ENCODE measurements around the gene MARCHF7. TPM values are rescaled to one million over a fixed set of nuclear protein-coding genes. Genes with fewer than 3 reads are reported as not detected.
"Not testable (repeated sequence)": the region's sequence is repeated elsewhere in the genome, so short reads cannot be mapped to it uniquely, and the experiment has no call there.

Gene MARCHF7
- total RNA-seq, 2 donors from 2014 or later = 60.1 to 81.2 TPM

DNA sequence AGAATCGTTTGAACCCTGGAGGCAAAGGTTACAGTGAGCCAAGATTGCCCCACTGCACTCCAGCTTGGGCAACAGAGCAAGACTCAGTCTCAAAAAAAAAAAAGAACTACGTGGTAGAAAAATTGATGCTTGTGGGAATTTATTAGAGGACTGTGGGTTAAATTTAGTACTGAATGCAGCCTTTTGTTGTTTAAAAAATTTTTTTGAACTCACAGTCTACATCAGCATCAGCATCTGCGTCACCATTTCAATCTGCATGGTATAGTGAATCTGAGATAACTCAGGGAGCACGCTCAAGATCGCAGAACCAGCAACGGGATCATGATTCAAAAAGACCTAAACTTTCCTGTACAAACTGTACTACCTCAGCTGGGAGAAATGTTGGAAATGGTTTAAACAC is 30.5 kb downstream of the MARCHF7 start:
- no peaks in the 10 kb centered on the region for H3K9me3 ChIP-seq
- no peak overlapping the region for H3K4me3 ChIP-seq
- no peak overlapping the region for H3K27ac ChIP-seq
- peaks cover 27% of the 10 kb centered on the region for H3K36me3 ChIP-seq
- ATAC-seq (ENCODE audit: insufficient number of reproducible peaks, low FRiP score, low read depth) (no peak), DNase-seq (ENCODE audit: low spot score) (no peak)
- H3K4me1 ChIP-seq (ENCODE audit: control insufficient read depth in 1 of 2, low read depth in 2 of 2) = peaks cover 8 to 17% of the 10 kb centered on the region in 2 donors
- TF ChIP-seq, protein P1, sequence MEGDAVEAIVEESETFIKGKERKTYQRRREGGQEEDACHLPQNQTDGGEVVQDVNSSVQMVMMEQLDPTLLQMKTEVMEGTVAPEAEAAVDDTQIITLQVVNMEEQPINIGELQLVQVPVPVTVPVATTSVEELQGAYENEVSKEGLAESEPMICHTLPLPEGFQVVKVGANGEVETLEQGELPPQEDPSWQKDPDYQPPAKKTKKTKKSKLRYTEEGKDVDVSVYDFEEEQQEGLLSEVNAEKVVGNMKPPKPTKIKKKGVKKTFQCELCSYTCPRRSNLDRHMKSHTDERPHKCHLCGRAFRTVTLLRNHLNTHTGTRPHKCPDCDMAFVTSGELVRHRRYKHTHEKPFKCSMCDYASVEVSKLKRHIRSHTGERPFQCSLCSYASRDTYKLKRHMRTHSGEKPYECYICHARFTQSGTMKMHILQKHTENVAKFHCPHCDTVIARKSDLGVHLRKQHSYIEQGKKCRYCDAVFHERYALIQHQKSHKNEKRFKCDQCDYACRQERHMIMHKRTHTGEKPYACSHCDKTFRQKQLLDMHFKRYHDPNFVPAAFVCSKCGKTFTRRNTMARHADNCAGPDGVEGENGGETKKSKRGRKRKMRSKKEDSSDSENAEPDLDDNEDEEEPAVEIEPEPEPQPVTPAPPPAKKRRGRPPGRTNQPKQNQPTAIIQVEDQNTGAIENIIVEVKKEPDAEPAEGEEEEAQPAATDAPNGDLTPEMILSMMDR (IDR thresholded peaks at IDR 0.05) = no peak
- no peaks in the 10 kb centered on the region for H3K27me3 ChIP-seq (replicated peaks; ENCODE audit: insufficient read depth)

GRCh38 chr2:159744363-159744762 is 32.1 kb downstream of the MARCHF7 start:
- TF ChIP-seq, protein P1 (IDR thresholded peaks at IDR 0.05) = no peak
- DNase-seq (ENCODE audit: low spot score) = no peak
- Histone ChIP-seq H3K4me3 (no peak overlapping the region), H3K36me3 (peaks cover 30% of the 10 kb centered on the region), H3K27me3 (replicated peaks; ENCODE audit: insufficient read depth) (no peaks in the 10 kb centered on the region), H3K9me3 (no peaks in the 10 kb centered on the region), H3K4me1 (ENCODE audit: control insufficient read depth in 1 of 2, low read depth in 2 of 2) (peaks cover 8 to 15% of the 10 kb centered on the region in 2 donors), H3K27ac (peak overlapping the region in 1 of 2 donors; percentile 26)
- ATAC-seq (ENCODE audit: insufficient number of reproducible peaks, low FRiP score, low read depth) = no peak

DNA sequence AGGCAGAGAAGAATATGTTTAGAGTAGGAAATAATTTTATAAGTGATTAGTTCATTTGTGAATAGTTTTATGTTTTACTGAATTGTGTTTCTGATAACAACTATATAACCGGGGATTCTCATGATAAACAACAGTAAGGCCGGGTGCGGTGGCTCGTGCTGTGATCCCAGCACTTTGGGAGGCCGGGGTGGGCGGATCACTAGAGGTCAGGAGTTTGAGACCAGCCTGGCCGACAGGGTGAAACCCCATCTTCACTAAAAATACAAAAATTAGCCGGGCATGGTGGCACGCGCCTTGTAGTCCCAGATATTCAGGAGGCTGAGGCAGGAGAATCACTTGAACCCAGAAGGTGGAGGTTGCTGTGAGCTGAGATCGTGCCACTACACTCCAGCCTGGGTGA is 32.9 kb downstream of the MARCHF7 start:
- peak overlapping the region in 1 of 2 donors; percentile 26 for H3K27ac ChIP-seq
- not testable (repeated sequence) for DNase-seq (ENCODE audit: low spot score); H3K9me3 ChIP-seq; H3K4me3 ChIP-seq; H3K27me3 ChIP-seq (replicated peaks; ENCODE audit: insufficient read depth); ATAC-seq (ENCODE audit: insufficient number of reproducible peaks, low FRiP score, low read depth)
- peaks cover 32% of the 10 kb centered on the region for H3K36me3 ChIP-seq
- peaks cover 8 to 19% of the 10 kb centered on the region in 2 donors for H3K4me1 ChIP-seq (ENCODE audit: control insufficient read depth in 1 of 2, low read depth in 2 of 2)

GRCh38 chr2:159748089-159748488 is 35.8 kb downstream of the MARCHF7 start:
- Histone ChIP-seq H3K27me3 (replicated peaks; ENCODE audit: insufficient read depth) (no peaks in the 10 kb centered on the region), H3K4me1 (ENCODE audit: control insufficient read depth in 1 of 2, low read depth in 2 of 2) (peaks cover 8 to 19% of the 10 kb centered on the region in 2 donors), H3K36me3 (peaks cover 40% of the 10 kb centered on the region), H3K9me3 (no peaks in the 10 kb centered on the region), H3K4me3 (no peak overlapping the region), H3K27ac (no peak overlapping the region)
- TF ChIP-seq, protein P1 (IDR thresholded peaks at IDR 0.05) = no peak
- DNase-seq (ENCODE audit: low spot score) (no peak), ATAC-seq (ENCODE audit: insufficient number of reproducible peaks, low FRiP score, low read depth) (no peak)

DNA sequence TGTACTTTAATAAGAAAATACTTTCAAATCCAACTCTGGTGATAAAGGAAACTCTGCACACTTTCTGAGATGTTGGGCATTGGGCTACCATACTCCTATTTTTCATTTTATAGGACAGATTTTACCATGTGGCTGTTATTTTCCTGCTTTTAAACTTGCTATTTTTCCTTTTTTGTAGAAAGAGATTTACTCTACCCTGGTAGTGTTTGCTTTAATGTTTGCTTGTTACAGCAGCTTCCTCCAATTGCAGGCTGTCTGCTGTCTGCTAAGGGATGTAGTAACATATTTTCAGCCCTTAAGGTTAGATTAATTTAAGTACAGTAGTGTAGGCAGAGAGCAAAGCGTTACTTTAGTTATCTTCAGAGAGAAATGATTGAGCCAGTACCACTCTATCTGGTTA is 38.6 kb downstream of the MARCHF7 start:
- H3K4me3 ChIP-seq = no peak overlapping the region
- ATAC-seq (ENCODE audit: insufficient number of reproducible peaks, low FRiP score, low read depth) (no peak), DNase-seq (ENCODE audit: low spot score) (no peak)
- H3K36me3 ChIP-seq = peaks cover 35% of the 10 kb centered on the region
- H3K4me1 ChIP-seq (ENCODE audit: control insufficient read depth in 1 of 2, low read depth in 2 of 2) = peaks cover 0 to 24% of the 10 kb centered on the region in 2 donors
- H3K9me3 ChIP-seq = no peaks in the 10 kb centered on the region
- no peaks in the 10 kb centered on the region for H3K27me3 ChIP-seq (replicated peaks; ENCODE audit: insufficient read depth)
- H3K27ac ChIP-seq = no peak overlapping the region
- TF ChIP-seq, protein P1 (IDR thresholded peaks at IDR 0.05) = no peak

- H3K27ac ChIP-seq = no peak overlapping the region
- peaks cover 16% of the 10 kb centered on the region for H3K36me3 ChIP-seq
Measured at GRCh38 chr2:159753797-159754196, 41.5 kb downstream of the MARCHF7 start.

More at GRCh38 chr2:159753797-159754196, 41.5 kb downstream of the MARCHF7 start:
- Histone ChIP-seq H3K4me1 (ENCODE audit: control insufficient read depth in 1 of 2, low read depth in 2 of 2) (peaks cover 3 to 33% of the 10 kb centered on the region in 2 donors), H3K4me3 (no peak overlapping the region), H3K27me3 (replicated peaks; ENCODE audit: insufficient read depth) (no peaks in the 10 kb centered on the region), H3K9me3 (no peaks in the 10 kb centered on the region)
- ATAC-seq (ENCODE audit: insufficient number of reproducible peaks, low FRiP score, low read depth) = no peak
- TF ChIP-seq, protein P1 (IDR thresholded peaks at IDR 0.05) = no peak
- DNase-seq (ENCODE audit: low spot score) = no peak

Data from thoracic aorta (tissue), 2 donors.